IMR-90 (cell line): ENCODE results near the gene BANP. TPM values are rescaled to one million over a fixed set of nuclear protein-coding genes. Genes with fewer than 3 reads are reported as not detected.

Experiments used
- ATAC-seq: fragments of 200-7000 bp; cut with Tn5 transposase; 2 replicates; pipeline ENCODE4 v1.9.1; 2020; ENCODE audit warnings: low read depth, mild to moderate bottlenecking, moderate library complexity
- BruUV-seq: library from RNA; stranded (reverse); fragments of 400-500 nt; replicated peaks from 2 replicates; lab custom pipeline; 2021; lab: Mats Ljungman, UMichigan
- CTCF ChIA-PET: fragments of 300-600 bp; formaldehyde crosslinking; extraction: SDS; loops from one replicate; lab custom pipeline; 2021; ENCODE audit warnings: antibody characterized with exemption; lab: Yijun Ruan, JAX
- POLR2A ChIA-PET: fragments of 300-600 bp; sonication (Branson Sonifier 250); formaldehyde crosslinking; loops from one replicate; lab custom pipeline; 2022; ENCODE audit warnings: antibody characterized with exemption; ENCODE audit not compliant: unreplicated experiment; lab: Charles Lee
- DNase-seq: peaks from one replicate; pipeline ENCODE4 v3.0.0; 2013
- H2AFZ ChIP-seq: replicated peaks from 2 replicates; pipeline ENCODE3; 2013; ENCODE audit warnings: low read length, mild to moderate bottlenecking; ENCODE audit not compliant: poor library complexity
- H2AK5ac ChIP-seq: 2 replicates; pipeline ENCODE4 v1.6.1; 2013; ENCODE audit warnings: low read depth, low read length, inconsistent platforms
- H2AK9ac ChIP-seq: replicated peaks from 2 replicates; pipeline ENCODE3; 2013; ENCODE audit warnings: mild to moderate bottlenecking, low read depth, low read length, moderate library complexity; ENCODE audit not compliant: poor library complexity
- H2BK120ac ChIP-seq: 2 replicates; pipeline ENCODE4 v1.6.1; 2013; ENCODE audit warnings: low read depth, low read length, inconsistent platforms
- H2BK15ac ChIP-seq: 3 replicates; pipeline ENCODE4 v1.6.1; 2013; ENCODE audit warnings: low read depth, low read length, inconsistent platforms
- H2BK20ac ChIP-seq: 2 replicates; pipeline ENCODE4 v1.6.1; 2013; ENCODE audit warnings: low read depth, mild to moderate bottlenecking, inconsistent platforms, low read length, moderate library complexity
- H2BK5ac ChIP-seq: 2 replicates; pipeline ENCODE4 v1.6.1; 2013; ENCODE audit warnings: mild to moderate bottlenecking, low read depth, low read length, inconsistent platforms; ENCODE audit not compliant: poor library complexity, severe bottlenecking
- H3K14ac ChIP-seq: replicated peaks from 2 replicates; pipeline ENCODE4 v1.6.1; 2013; ENCODE audit warnings: low read depth, low read length, inconsistent platforms
- H3K18ac ChIP-seq: 2 replicates; pipeline ENCODE4 v1.6.1; 2013; ENCODE audit warnings: low read depth, low read length, control low read depth
- H3K23ac ChIP-seq: 2 replicates; pipeline ENCODE4 v1.6.1; 2013; ENCODE audit warnings: low read depth, low read length, inconsistent platforms
- H3K27ac ChIP-seq: 2 replicates; pipeline ENCODE4 v1.5.1; 2013; ENCODE audit warnings: mild to moderate bottlenecking, control low read depth, low read length; ENCODE audit not compliant: insufficient read depth
- H3K27me3 ChIP-seq: 2 replicates; pipeline ENCODE4 v1.6.1; 2013; ENCODE audit warnings: low read length; ENCODE audit not compliant: control insufficient read depth, insufficient read depth
- H3K36me3 ChIP-seq: 2 replicates; pipeline ENCODE4 v1.6.1; 2013; ENCODE audit warnings: low read length, mixed read lengths; ENCODE audit not compliant: control insufficient read depth, insufficient read depth
- H3K4ac ChIP-seq: 2 replicates; pipeline ENCODE4 v1.6.1; 2013; ENCODE audit warnings: low read depth, low read length, inconsistent platforms
- H3K4me1 ChIP-seq: 2 replicates; pipeline ENCODE4 v1.6.1; 2013; ENCODE audit warnings: low read length, mixed read lengths; ENCODE audit not compliant: control insufficient read depth, insufficient read depth
- H3K4me2 ChIP-seq: 2 replicates; pipeline ENCODE4 v1.6.1; 2013; ENCODE audit warnings: low read depth, mild to moderate bottlenecking, control low read depth, low read length, moderate library complexity
- H3K4me3 ChIP-seq: 2 replicates; pipeline ENCODE4 v1.5.1; 2013; ENCODE audit warnings: low read depth, mild to moderate bottlenecking, control low read depth, low read length, moderate library complexity; ENCODE audit not compliant: insufficient read depth
- H3K56ac ChIP-seq: 2 replicates; pipeline ENCODE4 v1.6.1; 2013; ENCODE audit warnings: low read length, inconsistent platforms; ENCODE audit not compliant: insufficient read depth; ENCODE audit errors: extremely low read depth
- H3K79me1 ChIP-seq, 2 experiments: 2 replicates each; pipeline ENCODE4 v1.6.1; 2013; ENCODE audit warnings: low read length in 2 of 2, inconsistent platforms in 1 of 2, low read depth in 1 of 2
- H3K9ac ChIP-seq: 2 replicates; pipeline ENCODE4 v1.6.1; 2013; ENCODE audit warnings: low read depth, low read length, control low read depth
- H3K9me1 ChIP-seq: 2 replicates; pipeline ENCODE4 v1.6.1; 2013; ENCODE audit warnings: low read length, inconsistent platforms; ENCODE audit not compliant: insufficient read depth
- H3K9me3 ChIP-seq: 2 replicates; pipeline ENCODE4 v1.6.1; 2013; ENCODE audit warnings: low read length; ENCODE audit not compliant: control insufficient read depth, insufficient read depth
- H4K20me1 ChIP-seq: 2 replicates; pipeline ENCODE4 v1.6.1; 2013; ENCODE audit warnings: low read length, inconsistent platforms; ENCODE audit not compliant: insufficient read depth
- H4K5ac ChIP-seq: 2 replicates; pipeline ENCODE4 v1.6.1; 2013; ENCODE audit warnings: mild to moderate bottlenecking, low read depth, low read length, control low read depth
- H4K8ac ChIP-seq, 2 experiments: 2 replicates each; pipeline ENCODE4 v1.6.1; 2013; ENCODE audit warnings: low read depth in 2 of 2, low read length in 2 of 2, control low read depth in 1 of 2, inconsistent platforms in 1 of 2
- H4K91ac ChIP-seq: 2 replicates; pipeline ENCODE4 v1.6.1; 2013; ENCODE audit warnings: low read depth, low read length, inconsistent platforms; ENCODE audit not compliant: insufficient read depth
- CHD1 ChIP-seq: IDR thresholded peaks from 2 replicates; pipeline ENCODE4 v1.6.1; 2012; ENCODE audit warnings: low read depth, low read length, improper control_type of control experiment
- MAZ ChIP-seq: IDR thresholded peaks from 2 replicates; pipeline ENCODE4 v1.6.1; 2012; ENCODE audit warnings: low read depth, mild to moderate bottlenecking, low read length, improper control_type of control experiment, moderate library complexity, borderline replicate concordance
- MXI1 ChIP-seq: IDR thresholded peaks from 2 replicates; pipeline ENCODE4 v1.6.1; 2012; ENCODE audit warnings: low read depth, mild to moderate bottlenecking, low read length, moderate library complexity, borderline replicate concordance
- NFE2L2 ChIP-seq: fragments of 150-350 bp; IDR thresholded peaks from 2 replicates; pipeline ENCODE4 v1.6.1; 2016; ENCODE audit warnings: low read depth, mild to moderate bottlenecking, low read length
- POLR2A ChIP-seq: IDR thresholded peaks from 2 replicates; pipeline ENCODE4 v1.6.1; 2012; ENCODE audit warnings: mild to moderate bottlenecking, low read depth, low read length
- RAD21 ChIP-seq: IDR thresholded peaks from 2 replicates; pipeline ENCODE4 v1.6.1; 2012; ENCODE audit warnings: low read length, improper control_type of control experiment
- RCOR1 ChIP-seq: IDR thresholded peaks from 2 replicates; pipeline ENCODE4 v1.6.1; 2012; ENCODE audit warnings: mild to moderate bottlenecking, low read length, improper control_type of control experiment; ENCODE audit not compliant: insufficient replicate concordance
- RFX5 ChIP-seq: IDR thresholded peaks from 2 replicates; pipeline ENCODE4 v1.8.0; 2012; ENCODE audit warnings: low read depth, mild to moderate bottlenecking, low read length, moderate library complexity
- SMC3 ChIP-seq: fragments of 150-350 bp; IDR thresholded peaks from 2 replicates; pipeline ENCODE4 v1.6.1; 2016; ENCODE audit warnings: low read depth, mild to moderate bottlenecking, antibody characterized with exemption, low read length, moderate library complexity
- WGBS, 2 experiments: methylation state at CpG; one replicate each; pipeline versions ENCODE4 v1.1.5 to v1.1.7; 2013; ENCODE audit warnings: missing lambda C conversion rate in 2 of 2; ENCODE audit not compliant: insufficient read length in 1 of 2; ENCODE audit errors: extremely low coverage in 2 of 2; 5-methylcytosine and 5-hydroxymethylcytosine counted together
- dilution Hi-C: fragments of 300-500 bp; cut with HindIII; formaldehyde crosslinking; loops from one replicate; pipeline ENCODE4 v1.14.3; 2018; ENCODE audit warnings: low sequenced_read_pairs; ENCODE audit not compliant: unreplicated experiment
- in situ Hi-C: fragments of 300-500 bp; cut with MboI; formaldehyde crosslinking; loops from 3 replicates; pipeline ENCODE4 v1.14.3; 2019; ENCODE audit warnings: low sequenced_read_pairs, inconsistent platforms, mixed read lengths
- intact Hi-C: fragments of 100-400 bp; cut with micrococcal nuclease; formaldehyde crosslinking; loops from 2 replicates; pipeline ENCODE4 v1.10.0; 2022
- polyA plus RNA-seq, 3 experiments: library from polyadenylated mRNA; depleted of rRNA; stranded (reverse); fragments of >200 nt; gene quantifications; 2 replicates each; pipeline ENCODE4 v1.2.3, GENCODE V29; 2012; ENCODE audit warnings: low replicate concordance in 1 of 3
- total RNA-seq: library from RNA; depleted of rRNA; stranded (reverse); fragments of >200 nt; gene quantifications from 2 replicates; pipeline ENCODE4 v1.2.3, GENCODE V29; 2012
- TF ChIP-seq, protein P1 (sequence below): conservative IDR thresholded peaks from 2 replicates; pipeline ENCODE4 v1.5.1; 2012; ENCODE audit warnings: mild to moderate bottlenecking, low read depth, low read length, improper control_type of control experiment
- TF ChIP-seq, protein P2 (sequence below): fragments of 150-350 bp; IDR thresholded peaks from 2 replicates; pipeline ENCODE4 v1.6.1; 2016; ENCODE audit warnings: low read depth, mild to moderate bottlenecking, low read length, moderate library complexity, borderline replicate concordance
- TF ChIP-seq, protein P3 (sequence below): fragments of 150-350 bp; IDR thresholded peaks from 2 replicates; pipeline ENCODE4 v1.6.1; 2017; ENCODE audit warnings: mild to moderate bottlenecking, antibody characterized with exemption, low read length, low read depth

BANP gene
- total and polyA plus RNA-seq, 2 of the 4 experiments (the other 2 are of a cell fraction), result 17.4 to 17.9 TPM

DNA sequence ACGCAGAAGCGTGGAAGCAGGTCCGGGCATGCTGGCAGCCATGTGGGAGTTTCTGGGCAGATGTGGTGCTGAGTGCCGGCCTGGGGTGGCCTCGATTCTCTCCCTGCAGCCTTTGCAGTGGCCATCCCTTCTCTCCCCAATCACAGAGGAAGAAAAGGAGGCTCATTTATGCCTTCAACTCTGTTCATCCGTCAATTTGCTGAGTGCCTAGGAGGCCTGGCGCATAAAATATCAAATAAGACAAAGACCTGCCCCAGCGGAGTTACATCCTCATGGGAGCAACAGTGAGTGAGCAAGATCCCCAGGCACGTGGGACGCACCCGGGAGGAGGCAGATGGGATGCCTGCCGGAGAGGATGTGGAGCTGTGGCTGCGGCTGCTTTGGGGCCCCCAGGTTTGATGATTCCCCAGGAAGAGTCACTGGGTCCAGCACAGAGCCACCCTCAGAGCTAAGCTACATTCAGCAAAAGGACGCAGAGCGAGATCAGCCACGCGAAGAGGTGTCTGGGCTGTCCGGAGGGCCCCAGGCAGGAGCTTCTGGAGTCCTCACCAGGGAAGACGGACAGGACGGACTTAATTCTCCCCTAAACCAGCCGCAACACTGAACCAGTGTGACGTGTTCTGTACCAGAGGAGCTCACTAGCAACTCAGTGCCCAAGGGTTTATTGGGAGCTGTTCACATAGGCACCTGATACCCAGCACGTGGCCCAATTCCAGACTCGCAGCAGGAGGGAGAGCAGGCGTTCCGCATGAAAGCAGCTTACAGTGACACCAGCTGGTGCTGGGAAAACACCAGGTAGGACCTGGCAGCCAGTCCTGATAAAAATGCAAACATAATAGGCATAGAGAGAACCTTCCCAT lies 26.2 kb upstream of the BANP start:
- H2AK5ac ChIP-seq, result no peak overlapping the region
- H3K9me3 ChIP-seq, result no peaks in the 10 kb centered on the region
- no peak for TF ChIP-seq RCOR1
- no peak for TF ChIP-seq CHD1
- no peak for TF ChIP-seq RAD21
- TF ChIP-seq, protein P1, sequence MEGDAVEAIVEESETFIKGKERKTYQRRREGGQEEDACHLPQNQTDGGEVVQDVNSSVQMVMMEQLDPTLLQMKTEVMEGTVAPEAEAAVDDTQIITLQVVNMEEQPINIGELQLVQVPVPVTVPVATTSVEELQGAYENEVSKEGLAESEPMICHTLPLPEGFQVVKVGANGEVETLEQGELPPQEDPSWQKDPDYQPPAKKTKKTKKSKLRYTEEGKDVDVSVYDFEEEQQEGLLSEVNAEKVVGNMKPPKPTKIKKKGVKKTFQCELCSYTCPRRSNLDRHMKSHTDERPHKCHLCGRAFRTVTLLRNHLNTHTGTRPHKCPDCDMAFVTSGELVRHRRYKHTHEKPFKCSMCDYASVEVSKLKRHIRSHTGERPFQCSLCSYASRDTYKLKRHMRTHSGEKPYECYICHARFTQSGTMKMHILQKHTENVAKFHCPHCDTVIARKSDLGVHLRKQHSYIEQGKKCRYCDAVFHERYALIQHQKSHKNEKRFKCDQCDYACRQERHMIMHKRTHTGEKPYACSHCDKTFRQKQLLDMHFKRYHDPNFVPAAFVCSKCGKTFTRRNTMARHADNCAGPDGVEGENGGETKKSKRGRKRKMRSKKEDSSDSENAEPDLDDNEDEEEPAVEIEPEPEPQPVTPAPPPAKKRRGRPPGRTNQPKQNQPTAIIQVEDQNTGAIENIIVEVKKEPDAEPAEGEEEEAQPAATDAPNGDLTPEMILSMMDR, result no peak
- TF ChIP-seq NFE2L2, result no peak
- no peak for TF ChIP-seq POLR2A
- TF ChIP-seq MXI1, result no peak
- TF ChIP-seq MAZ, result no peak
- TF ChIP-seq, protein P2, sequence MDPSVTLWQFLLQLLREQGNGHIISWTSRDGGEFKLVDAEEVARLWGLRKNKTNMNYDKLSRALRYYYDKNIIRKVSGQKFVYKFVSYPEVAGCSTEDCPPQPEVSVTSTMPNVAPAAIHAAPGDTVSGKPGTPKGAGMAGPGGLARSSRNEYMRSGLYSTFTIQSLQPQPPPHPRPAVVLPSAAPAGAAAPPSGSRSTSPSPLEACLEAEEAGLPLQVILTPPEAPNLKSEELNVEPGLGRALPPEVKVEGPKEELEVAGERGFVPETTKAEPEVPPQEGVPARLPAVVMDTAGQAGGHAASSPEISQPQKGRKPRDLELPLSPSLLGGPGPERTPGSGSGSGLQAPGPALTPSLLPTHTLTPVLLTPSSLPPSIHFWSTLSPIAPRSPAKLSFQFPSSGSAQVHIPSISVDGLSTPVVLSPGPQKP, result no peak
- TF ChIP-seq RFX5, result no peak
- no peak for TF ChIP-seq SMC3
- TF ChIP-seq, protein P3, sequence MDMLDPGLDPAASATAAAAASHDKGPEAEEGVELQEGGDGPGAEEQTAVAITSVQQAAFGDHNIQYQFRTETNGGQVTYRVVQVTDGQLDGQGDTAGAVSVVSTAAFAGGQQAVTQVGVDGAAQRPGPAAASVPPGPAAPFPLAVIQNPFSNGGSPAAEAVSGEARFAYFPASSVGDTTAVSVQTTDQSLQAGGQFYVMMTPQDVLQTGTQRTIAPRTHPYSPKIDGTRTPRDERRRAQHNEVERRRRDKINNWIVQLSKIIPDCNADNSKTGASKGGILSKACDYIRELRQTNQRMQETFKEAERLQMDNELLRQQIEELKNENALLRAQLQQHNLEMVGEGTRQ, result no peak
- H4K20me1 ChIP-seq, result no peaks in the 10 kb centered on the region
- no peak for DNase-seq
- H3K23ac ChIP-seq, result no peak overlapping the region
- H3K27me3 ChIP-seq, result peaks cover 44% of the 10 kb centered on the region
- no peak overlapping the region for H2BK120ac ChIP-seq
- in situ Hi-C loops (no loop called here), intact Hi-C loops (no loop called here), dilution Hi-C loops (no loop called here)
- H4K5ac ChIP-seq, result no peak overlapping the region
- H3K27ac ChIP-seq, result no peak overlapping the region
- no peak overlapping the region for H4K8ac ChIP-seq
- H3K9me1 ChIP-seq, result no peaks in the 10 kb centered on the region
- H2BK5ac ChIP-seq, result no peak overlapping the region
- no peak overlapping the region for H3K4me3 ChIP-seq
- no peak overlapping the region for H3K14ac ChIP-seq
- no peaks in the 10 kb centered on the region for H3K36me3 ChIP-seq
- POLR2A ChIA-PET, result no interaction called here
- H2AFZ ChIP-seq, result no peak overlapping the region
- H3K4ac ChIP-seq, result no peak overlapping the region
- no peak overlapping the region for H3K18ac ChIP-seq
- no TSS peak for BruUV-seq
- H2BK15ac ChIP-seq, result no peak overlapping the region
- CTCF ChIA-PET, result no interaction called here
- no peak overlapping the region for H4K91ac ChIP-seq
- H3K9ac ChIP-seq, result no peak overlapping the region
- H3K4me1 ChIP-seq, result no peaks in the 10 kb centered on the region
- H3K79me1 ChIP-seq, result no peaks in the 10 kb centered on the region
- H2BK20ac ChIP-seq, result no peak overlapping the region
- no peak for ATAC-seq
- WGBS, 2 experiments, result 71% methylated on average over 12 of the region's 26 CpGs; no CpG with 5 or more reads in 1 of the 2 experiments
- no peak overlapping the region for H2AK9ac ChIP-seq
- no peak overlapping the region for H3K56ac ChIP-seq
- no peak overlapping the region for H3K4me2 ChIP-seq
